Keratinocyte (primary cell): ENCODE data around the gene BCAP31.

Source experiments
- CTCF ChIP-seq, 3 experiments: IDR thresholded peaks in 1 of 3; conservative IDR thresholded peaks in 1 of 3; optimal IDR thresholded peaks in 1 of 3; 2 replicates in 2 of 3; 3 replicates in 1 of 3; pipeline versions ENCODE3 to v1.5.1; 2011; ENCODE audit warnings: low read length in 3 of 3, mild to moderate bottlenecking in 3 of 3, moderate library complexity in 2 of 3, control low read depth in 1 of 3, inconsistent platforms in 1 of 3; ENCODE audit not compliant: insufficient read depth in 2 of 3; ENCODE audit errors: extremely low read depth in 1 of 3
- EZH2 ChIP-seq: IDR thresholded peaks from one replicate; pipeline ENCODE4 v1.6.1; 2012; ENCODE audit warnings: inconsistent platforms, mild to moderate bottlenecking, low read length, moderate library complexity

GRCh38 chrX:153686711-153687110 lies 37.5 kb downstream of the BCAP31 start:
- TF ChIP-seq CTCF (optimal IDR thresholded peaks at IDR 0.05 in 1 of 3, IDR thresholded peaks at IDR 0.05 in 1 of 3, conservative IDR thresholded peaks at IDR 0.05 in 1 of 3; ENCODE audit: extremely low read depth in 1 of 3, insufficient read depth in 2 of 3, low read length in 3 of 3) (no peak), EZH2 (no peak)
